SU-DHL-6 (cell line): ENCODE data around the gene TMEM47.

Experiments
- EZH2phosphoT487 ChIP-seq: fragments of 200-600 bp; sonication (generic), shearing (Covaris generic); conservative IDR thresholded peaks from 2 replicates; pipeline ENCODE4 v1.6.1; 2018; ENCODE audit warnings: mild to moderate bottlenecking, antibody characterized with exemption, low read length, moderate library complexity, mixed read lengths
- TF ChIP-seq, protein P1 (sequence below): fragments of 200-600 bp; sonication (generic); IDR thresholded peaks from one replicate; pipeline ENCODE4 v1.5.1; 2017; ENCODE audit warnings: antibody characterized with exemption, mild to moderate bottlenecking, low read length, moderate library complexity; ENCODE audit not compliant: insufficient read depth, poor library complexity, severe bottlenecking

GRCh38 chrX:34585561-34585960, 71.5 kb downstream of the TMEM47 start:
- TF ChIP-seq, protein P1, sequence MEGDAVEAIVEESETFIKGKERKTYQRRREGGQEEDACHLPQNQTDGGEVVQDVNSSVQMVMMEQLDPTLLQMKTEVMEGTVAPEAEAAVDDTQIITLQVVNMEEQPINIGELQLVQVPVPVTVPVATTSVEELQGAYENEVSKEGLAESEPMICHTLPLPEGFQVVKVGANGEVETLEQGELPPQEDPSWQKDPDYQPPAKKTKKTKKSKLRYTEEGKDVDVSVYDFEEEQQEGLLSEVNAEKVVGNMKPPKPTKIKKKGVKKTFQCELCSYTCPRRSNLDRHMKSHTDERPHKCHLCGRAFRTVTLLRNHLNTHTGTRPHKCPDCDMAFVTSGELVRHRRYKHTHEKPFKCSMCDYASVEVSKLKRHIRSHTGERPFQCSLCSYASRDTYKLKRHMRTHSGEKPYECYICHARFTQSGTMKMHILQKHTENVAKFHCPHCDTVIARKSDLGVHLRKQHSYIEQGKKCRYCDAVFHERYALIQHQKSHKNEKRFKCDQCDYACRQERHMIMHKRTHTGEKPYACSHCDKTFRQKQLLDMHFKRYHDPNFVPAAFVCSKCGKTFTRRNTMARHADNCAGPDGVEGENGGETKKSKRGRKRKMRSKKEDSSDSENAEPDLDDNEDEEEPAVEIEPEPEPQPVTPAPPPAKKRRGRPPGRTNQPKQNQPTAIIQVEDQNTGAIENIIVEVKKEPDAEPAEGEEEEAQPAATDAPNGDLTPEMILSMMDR = no peak
- no peak for TF ChIP-seq EZH2phosphoT487
